GM19467 (cell line): ENCODE measurements around the gene OSCAR.

Experiments
- ATAC-seq: cut with Tn5 transposase; IDR thresholded peaks from one replicate; pipeline ENCODE4 v1.9.1; 2021; ENCODE audit warnings: mild to moderate bottlenecking, moderate library complexity; ENCODE audit not compliant: unreplicated experiment

OSCAR gene, protein sequence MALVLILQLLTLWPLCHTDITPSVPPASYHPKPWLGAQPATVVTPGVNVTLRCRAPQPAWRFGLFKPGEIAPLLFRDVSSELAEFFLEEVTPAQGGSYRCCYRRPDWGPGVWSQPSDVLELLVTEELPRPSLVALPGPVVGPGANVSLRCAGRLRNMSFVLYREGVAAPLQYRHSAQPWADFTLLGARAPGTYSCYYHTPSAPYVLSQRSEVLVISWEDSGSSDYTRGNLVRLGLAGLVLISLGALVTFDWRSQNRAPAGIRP

DNA sequence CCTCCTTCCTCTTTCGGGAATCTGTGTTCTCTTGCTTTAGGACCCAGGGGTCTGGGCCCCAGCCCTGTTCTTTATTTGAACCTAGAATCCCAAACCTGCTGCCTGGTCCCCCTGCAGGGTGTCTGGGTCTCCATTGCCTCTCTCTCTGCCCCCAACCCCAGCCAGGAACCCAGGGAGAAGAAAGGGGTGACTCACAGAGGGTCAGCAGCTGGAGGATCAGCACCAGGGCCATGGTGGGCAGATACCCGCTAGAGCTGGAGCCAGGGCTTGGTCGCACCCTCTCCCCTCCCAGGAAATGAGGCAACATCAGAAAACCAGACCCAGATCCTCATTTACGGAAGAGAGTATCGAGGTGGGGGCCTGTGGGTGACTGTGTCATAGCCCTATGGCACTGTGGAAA lies at the start of gene OSCAR:
Gene OSCAR, minus strand, starts transcription at position 243 of the 400 bp plus-strand sequence. Its CDS starts 11 bp downstream, at position 232.
- ATAC-seq, result no peak

DNA sequence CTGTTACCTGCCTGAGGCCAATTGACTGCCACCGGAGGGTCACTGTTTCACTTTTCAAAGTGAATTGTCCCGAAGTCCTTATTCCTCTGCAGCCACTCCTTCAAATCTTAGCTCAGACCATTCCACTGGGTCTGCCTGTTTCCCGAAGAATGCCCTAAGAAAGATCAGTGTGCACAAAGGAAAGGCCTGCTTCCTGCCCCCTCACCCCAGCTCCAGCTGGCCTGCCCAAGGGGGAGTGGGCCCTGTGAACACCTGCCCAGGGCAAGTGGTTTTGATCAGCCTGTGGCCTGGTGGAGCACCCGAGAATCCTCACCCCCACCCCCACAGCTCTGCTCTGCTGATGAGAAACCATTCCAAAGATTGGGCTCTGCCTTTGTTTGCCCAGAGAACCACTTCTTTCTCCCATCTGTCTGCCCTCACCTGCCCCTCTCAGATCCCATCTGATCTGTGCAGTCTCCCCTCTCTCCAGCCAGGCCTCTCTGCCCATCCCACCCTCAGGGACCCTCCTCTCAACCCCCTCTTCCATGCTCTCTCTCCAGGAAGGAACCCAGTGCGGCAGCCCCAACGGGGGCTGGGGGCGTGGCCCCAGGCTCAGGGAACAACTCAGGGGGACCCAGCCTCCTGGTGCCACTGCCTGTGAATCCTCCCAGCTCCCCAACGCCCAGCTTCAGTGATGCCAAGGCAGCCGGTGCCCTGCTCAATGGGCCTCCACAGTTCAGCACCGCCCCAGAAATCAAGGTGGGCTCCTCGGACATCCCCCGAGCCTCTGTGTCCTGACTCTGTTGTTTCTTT lies 48.6 kb upstream of the OSCAR start:
- no peak for ATAC-seq

DNA sequence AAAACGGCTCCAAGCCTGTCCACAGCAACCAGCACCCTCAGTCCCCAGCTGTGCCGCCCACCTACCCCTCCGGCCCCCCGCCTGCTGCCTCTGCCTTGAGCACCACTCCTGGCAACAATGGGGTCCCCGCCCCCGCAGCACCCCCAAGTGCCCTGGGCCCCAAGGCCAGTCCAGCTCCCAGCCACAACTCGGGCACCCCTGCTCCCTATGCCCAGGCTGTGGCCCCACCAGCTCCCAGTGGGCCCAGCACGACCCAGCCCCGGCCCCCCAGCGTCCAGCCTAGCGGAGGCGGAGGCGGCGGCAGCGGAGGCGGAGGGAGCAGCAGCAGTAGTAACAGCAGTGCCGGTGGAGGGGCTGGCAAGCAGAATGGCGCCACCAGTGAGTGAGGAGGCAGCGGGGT lies 47.6 kb upstream of the OSCAR start:
- no peak for ATAC-seq

DNA sequence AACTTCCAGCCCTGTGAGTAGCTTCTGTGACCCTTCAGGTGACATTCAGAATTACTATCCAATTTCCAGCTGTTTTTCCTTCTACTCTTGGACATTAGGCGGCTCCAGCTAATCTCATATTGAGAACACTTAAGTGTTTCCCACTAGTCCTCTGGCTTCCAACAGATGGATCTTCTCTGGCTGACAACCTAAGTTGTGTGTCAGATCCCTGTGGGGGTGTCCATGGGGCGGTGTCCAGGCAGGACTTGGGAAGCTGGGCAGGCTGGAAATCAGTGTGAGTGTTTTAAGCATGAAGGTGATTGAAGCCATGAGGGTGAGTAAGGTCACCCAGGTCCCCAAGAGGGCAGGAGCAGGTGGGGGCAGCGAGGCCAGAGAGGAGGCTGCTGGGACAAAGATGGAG lies 47.1 kb upstream of the OSCAR start:
- no peak for ATAC-seq

DNA sequence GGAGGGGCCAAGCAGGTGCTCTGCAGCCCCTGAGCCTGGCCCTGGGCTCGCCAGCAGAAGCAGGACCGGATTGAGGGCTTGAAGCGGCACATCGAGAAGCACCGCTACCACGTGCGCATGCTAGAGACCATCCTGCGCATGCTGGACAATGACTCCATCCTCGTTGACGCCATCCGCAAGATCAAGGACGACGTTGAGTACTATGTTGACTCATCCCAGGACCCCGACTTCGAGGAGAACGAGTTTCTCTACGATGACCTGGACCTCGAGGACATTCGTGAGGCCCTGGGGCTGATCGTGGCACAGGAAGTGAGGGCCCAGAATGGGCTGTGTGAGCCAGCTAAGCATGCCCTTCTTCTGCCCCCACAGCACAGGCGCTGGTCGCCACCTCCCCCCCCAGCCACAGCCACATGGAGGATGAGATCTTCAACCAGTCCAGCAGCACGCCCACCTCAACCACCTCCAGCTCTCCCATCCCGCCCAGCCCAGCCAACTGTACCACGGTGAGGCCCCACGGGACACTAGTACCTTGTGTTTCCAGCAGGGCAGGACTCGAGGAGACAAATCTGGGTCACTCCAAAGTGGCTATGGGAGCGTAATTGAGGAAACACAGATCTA lies 45.0 kb upstream of the OSCAR start:
- no peak for ATAC-seq

DNA sequence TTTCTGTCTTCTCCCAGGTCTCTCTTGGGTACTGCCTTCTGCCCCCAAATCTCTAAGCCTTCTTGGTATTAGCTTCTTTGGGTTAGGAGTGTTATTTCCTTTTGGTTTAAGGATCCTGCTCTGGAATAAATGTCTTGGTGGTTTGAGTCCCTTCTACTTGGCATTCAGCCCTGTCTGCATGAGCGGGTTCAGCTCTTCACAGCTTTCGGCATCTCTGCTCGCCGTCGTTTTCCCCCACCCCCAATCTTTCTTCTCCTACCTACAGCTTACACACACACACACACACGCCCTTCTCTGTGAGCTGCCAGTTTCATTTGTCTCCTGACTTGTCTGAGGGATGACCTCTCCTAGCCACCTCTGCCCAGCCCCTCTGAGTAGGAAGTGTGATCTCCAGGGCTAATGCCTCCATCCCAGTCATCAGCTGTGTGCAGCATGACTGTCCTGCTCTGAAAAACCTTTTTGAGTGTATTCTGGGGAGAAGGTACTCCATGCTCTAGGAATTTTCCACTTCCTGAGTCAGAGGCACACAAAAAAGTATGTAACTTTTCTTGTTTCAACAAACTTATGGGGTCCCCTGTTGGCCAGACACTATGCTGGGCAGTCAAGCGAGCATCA lies 41.7 kb upstream of the OSCAR start:
- no peak for ATAC-seq

DNA sequence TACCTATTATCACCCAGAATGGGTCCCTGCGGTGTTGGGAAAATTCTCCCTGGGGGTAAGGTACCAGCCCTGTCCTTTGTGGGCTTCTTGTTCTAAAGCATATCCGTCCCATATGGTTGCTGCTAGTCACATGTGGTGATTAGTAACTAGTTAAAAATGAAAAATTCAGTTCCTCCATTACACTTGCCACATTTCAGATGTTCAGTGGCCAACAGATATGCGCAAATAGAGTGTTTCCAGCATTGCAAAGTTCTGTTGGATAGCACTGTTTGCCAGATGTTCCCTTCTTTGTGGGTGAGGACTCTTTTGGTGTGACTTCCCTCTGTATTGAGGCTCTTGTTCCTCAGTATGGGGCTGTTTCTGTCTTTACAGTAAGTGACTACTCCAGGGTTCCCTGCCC lies 40.8 kb upstream of the OSCAR start:
- ATAC-seq, result no peak

DNA sequence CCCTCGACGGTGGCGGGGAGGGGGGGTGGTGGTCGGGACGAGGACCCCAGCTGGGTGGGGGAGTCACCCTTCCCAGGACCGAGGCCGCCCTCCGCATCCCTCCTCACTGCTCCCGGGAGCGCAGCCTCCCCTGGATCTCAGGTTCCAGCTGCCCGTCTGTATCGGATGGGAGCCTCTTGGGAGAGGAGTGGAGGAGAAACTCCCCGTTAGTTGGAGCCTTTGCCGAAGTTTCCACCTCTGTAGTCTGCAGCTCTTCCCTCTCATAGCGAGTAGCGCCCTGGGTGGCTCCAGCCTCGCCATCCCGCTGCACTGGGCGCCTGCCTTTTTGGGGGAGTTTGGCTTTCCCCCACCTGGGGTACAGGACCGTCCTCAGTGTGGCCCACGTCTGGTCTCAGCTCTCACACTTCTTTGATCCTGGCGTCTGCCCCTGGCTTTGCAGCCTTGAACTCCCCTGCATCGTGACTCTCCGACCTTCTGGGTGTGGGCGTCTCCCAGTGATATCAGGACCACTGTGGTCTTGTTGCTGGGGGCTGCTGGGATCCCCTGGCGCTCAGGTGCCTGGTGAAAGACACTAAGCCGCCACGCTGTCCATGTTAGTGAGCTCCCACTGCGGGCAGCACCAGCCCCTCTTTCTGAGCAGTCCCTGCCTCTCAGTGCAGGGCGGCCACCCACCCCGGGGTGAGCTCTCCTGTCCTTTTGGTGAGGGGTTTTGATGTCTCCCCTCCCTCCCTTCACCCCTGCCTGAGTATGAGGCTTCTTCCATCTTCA lies 38.1 kb upstream of the OSCAR start:
- no peak for ATAC-seq

DNA sequence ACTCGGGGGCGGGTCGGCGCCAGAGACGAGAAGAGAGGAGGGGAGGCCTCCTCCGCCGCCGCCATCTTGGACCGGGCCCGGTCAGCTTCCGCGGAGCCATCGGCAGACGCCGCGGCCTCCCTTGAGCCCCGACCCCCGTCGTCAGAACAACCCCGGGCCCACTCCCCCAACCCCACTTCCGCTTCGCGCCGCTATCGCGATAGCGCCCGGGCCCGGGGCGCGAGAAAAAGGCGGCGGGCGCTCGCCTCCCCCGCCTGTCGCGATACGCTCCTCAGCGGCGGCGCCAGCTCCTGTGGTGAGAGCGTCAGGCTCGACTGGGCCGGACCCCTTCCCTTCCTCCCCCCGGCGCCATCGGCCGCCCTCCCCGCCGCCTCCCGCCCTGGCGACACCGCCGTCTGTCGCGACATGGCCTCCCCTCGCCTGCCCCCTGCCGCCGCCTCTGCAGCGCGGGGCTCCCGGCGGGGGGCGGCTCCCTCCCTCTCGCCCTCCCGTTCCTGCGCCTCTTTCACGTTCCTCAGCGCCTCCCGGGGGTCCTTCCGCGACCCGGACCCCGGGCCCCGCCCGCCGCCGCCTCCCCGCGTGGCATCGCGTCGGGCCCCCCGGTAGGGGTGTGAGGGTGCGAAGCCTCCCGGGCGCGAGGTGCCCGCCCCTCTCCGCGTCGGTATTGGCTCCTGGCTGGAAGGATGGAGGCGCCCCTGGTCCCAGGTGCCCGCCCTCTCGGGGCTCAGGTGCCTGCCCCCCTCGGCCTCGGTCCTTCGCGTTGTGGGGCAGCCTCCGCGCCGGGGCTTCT lies 37.3 kb upstream of the OSCAR start, which contains the start of gene CNOT3:
Gene CNOT3, plus strand, starts transcription at position 64 of the 790 bp plus-strand sequence. CDS start 5,217 bp downstream, outside the sequence.
- ATAC-seq, result no peak

DNA sequence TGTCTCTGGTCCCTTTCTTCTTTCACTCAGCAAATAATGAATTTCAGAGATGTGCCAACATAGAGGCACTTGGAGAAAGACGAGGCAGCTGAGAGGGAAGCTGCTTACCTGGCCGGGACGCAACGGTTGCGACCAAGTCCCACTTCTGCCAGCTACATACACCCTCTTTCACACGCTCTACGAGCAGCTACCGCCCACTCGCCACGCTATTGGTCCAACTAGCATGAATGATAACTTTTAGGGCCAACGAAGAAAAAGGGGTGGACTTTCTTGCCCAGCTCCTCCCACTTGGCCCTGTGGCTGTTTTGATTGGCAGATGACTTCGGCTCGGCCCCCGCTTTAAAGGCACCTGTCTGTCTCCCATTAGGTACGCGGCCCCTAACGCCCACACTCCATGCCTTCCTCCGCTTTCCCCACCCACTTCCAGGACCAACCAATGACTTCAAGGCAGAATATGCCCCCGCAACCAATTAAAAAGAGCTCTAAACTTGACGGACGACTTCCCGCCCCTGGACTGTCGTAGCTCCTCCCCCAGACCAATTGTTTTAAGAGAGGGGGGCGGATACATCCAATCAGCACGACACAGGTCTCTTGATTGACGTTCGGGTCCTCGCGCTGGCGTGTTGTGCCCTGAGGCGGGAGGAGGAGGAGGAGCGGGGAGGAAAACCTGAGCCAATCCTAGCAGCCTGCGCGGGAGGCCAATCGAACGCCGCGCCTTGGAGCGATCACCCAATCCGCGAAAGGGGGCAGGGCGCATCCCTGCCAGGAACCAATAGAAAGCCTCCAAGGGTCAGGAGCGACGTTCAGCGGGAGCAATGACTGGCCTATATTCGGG lies 36.5 kb upstream of the OSCAR start:
- ATAC-seq, result peak; percentile 74

DNA sequence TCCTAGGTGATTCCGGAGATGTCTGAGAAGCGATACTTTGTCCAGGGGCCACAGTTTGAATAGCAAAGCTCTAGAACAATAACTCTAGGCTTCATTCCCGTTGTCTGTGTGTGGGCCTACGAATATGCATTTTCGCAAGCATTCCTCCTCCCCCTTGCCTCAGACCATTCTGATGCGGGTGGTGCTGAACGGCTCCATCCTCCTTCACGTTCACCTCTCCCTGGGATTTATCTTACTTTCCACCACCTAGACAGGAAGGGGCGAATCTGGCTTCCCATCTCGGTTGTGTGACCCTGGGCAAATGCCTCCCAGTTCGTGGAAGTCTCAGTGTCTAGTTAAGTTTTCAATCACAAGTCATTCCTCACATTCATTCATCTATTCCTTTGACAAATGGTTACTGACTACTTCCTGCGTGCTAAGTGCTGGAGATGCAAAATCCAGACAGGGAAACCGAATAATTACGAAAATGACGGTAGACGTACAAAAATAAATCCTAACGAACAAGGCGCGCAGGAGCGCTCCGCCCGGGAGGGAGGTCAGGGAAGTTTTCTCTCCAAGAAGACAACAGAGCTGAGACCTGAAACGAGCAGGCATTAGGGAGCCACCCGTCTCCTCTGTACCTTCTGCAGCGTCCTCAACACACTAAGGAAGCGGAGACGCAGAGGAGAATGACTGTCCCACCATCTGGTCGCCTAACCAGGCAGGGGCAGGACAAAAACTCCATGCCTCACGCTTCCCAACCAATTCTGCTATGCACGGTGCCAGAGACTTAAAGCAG lies 35.7 kb upstream of the OSCAR start:
- no peak for ATAC-seq

DNA sequence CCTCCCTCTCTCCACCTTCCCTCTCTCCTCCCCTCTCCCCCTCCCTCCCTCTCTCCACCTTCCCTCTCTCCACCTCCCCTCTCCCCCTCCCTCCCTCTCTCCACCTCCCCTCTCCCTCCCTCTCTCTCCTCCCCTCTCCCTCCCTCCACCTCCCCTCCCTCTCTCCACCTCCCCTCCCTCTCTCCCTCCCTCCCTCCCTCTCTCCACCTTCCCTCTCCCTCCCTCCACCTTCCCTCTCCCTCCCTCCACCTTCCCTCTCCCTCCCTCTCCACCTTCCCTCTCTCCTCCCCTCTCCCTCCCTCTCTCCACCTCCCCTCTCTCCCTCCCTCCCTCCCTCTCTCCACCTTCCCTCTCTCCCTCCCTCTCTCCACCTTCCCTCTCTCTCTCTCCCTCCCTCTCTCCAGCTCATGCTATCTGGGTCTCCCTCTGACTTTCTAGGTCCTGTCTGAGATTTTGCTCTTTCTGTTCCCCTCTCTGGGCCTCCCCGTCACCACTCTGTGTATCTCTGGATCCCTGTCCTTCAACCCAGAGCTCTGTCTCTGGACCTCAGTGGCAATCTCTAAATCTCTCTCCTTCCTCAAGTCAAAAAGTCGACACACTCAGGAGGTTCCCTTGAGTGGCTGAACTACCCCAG lies 33.5 kb upstream of the OSCAR start:
- no peak for ATAC-seq

DNA sequence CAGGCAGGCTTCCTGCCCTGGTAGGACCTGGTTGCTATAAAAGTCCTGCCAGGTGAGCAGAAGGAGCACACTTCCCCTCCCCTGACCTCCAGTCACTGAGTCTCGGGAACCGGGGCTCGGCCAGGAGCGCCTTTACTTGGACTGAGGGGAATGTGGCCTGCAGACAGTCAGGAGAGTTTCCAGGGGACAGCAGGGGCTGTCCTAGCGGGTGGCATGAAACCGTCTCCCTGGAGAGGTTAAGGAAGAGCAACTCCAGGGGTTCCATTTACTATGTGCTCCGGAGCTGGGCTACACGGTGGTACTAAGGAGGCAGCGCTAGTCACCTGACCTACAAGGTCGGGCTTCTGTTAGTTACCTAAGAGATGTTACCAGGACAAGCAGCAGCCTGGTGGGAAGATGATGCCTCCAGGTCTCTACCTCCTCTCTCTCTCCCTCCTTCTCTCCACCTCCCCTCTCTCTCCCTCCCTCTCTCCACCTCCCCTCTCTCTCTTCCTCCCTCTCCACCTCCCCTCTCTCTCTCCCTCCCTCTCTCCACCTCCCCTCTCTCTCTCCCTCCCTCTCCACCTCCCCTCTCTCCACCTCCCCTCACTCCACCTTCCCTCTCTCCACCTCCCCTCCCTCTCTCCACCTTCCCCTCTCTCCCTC lies 32.8 kb upstream of the OSCAR start:
- ATAC-seq, result no peak

DNA sequence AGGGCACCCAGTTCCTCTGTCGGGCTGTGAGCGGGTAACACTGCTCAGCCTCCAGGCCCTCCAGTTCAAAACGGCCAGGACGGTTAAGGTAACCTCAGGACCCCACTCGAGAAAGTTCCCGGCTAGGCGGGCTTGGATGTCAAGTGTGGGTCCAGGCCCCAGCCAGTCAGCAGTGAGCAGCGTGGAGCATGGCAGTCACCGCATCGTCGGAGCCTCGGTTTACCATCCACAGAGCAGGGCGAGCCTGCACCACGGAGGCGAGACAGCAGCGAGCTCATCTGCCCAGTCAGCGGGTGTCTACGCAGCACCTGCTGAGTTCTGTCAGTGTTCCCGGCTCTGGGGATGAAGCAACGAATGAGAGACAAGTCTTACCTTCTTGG lies 29.0 kb upstream of the OSCAR start:
- ATAC-seq, result no peak

DNA sequence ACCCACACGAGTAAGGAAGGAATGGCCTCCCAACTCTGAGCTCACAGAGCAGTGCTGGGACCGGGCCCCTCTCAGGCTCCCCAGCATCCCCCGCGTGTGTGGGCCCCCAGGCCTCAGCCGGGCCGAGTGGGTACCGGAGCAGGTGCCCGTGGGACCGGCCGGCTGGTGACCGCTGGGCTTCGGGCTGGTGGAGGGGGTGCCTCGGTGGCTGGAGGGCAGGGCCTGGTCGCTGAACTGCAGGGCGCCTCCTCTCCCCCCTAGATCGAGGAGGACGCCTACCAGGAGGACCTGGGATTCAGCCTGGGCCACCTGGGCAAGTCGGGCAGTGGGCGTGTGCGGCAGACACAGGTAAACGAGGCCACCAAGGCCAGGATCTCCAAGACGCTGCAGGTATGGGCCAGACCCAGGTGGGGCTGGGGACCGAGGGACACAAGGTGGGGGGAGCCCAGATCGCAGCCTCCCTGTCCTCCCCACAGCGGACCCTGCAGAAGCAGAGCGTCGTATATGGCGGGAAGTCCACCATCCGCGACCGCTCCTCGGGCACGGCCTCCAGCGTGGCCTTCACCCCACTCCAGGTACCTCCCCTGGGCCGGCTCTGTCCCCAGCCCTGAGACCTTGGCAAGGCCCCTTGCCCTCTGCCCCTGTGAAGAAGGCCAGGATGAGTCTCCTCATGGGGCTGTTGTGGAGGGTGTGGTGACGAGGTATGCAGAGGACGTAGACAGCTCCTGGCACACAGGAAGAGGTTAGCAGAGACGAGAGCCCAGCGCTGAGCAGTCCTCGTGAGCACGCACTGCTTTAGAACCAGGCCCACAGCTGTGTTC lies 28.4 kb upstream of the OSCAR start:
- ATAC-seq, result no peak

DNA sequence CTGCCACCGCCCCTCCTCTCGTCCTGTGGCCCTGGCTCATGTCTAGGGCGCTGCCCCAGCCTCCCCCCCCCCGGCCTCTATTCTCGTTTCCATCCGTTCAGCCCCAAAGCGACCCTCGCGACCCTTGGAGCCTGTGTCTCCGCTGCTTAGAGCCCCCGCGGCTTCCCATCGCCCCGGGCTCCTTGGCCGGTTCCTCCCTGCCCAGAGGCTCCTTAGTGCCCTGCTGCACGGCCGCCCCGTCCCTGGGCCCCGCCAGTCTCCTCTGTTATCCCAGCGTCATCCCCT lies 27.8 kb upstream of the OSCAR start:
- no peak for ATAC-seq
